Gastrocnemius medialis (tissue), 4 donors: ENCODE measurements around the gene PLA2G2A. TPM values are rescaled to one million over a fixed set of nuclear protein-coding genes. Genes with fewer than 3 reads are reported as not detected.

Source experiments
- ATAC-seq, 2 donors: fragments of 150-250 bp; one replicate each; pipeline ENCODE4 v1.9.1; 2016
- DNase-seq, 2 donors: peaks; one replicate each; pipeline ENCODE4 v3.0.0-alpha.2; 2019
- H3K27ac ChIP-seq, 4 donors: fragments of 200-600 bp; sonication (generic); 1 replicate in 1 of 4; 2 replicates in 3 of 4; pipeline ENCODE4 v1.5.1; 2016 to 2018; ENCODE audit warnings: mild to moderate bottlenecking in 2 of 4, moderate library complexity in 1 of 4
- H3K27me3 ChIP-seq, 3 donors: fragments of 200-600 bp; sonication (generic) in 2 of 3; 1 replicate in 1 of 3; 2 replicates in 2 of 3; pipeline versions ENCODE4 v1.5.1 to v1.6.0; 2016 to 2019; ENCODE audit warnings: mild to moderate bottlenecking in 1 of 3, moderate library complexity in 1 of 3
- H3K36me3 ChIP-seq, 2 donors: fragments of 200-600 bp; sonication (generic) in 1 of 2; one replicate each; pipeline ENCODE4 v1.5.1; 2017 to 2018
- H3K4me1 ChIP-seq, 2 donors: fragments of 200-600 bp; sonication (generic) in 1 of 2; one replicate each; pipeline ENCODE4 v1.5.1; 2016 to 2017; ENCODE audit warnings: mild to moderate bottlenecking in 2 of 2
- H3K4me3 ChIP-seq, 4 donors: fragments of 200-600 bp; sonication (generic) in 3 of 4; 1 replicate in 1 of 4; 2 replicates in 3 of 4; pipeline ENCODE4 v1.5.1; 2016 to 2019; ENCODE audit warnings: mild to moderate bottlenecking in 2 of 4
- H3K9me3 ChIP-seq, 3 donors: fragments of 200-600 bp; sonication (generic) in 2 of 3; 1 replicate in 1 of 3; 2 replicates in 2 of 3; pipeline ENCODE4 v1.5.1; 2016 to 2019
- POLR2A ChIP-seq, 2 donors: fragments of 450-650 bp; IDR thresholded peaks; one replicate each; pipeline ENCODE4 v1.6.1; 2017; ENCODE audit warnings: antibody characterized with exemption in 2 of 2, mild to moderate bottlenecking in 2 of 2, moderate library complexity in 2 of 2
- in situ Hi-C, 4 donors: fragments of 200-750 bp; cut with MboI; loops; one replicate each; pipeline versions ENCODE4 v1.15.0 to v1.8.0; 2017; ENCODE audit warnings: low sequenced_read_pairs in 4 of 4
- intact Hi-C: fragments of 100-400 bp; cut with DNase I; formaldehyde crosslinking; loops from one replicate; pipeline ENCODE4 v1.15.1; 2023; ENCODE audit warnings: low total_unique reads
- total RNA-seq, 4 donors: library from RNA; depleted of rRNA; stranded (reverse); fragments of >200 nt; gene quantifications; one replicate each; pipeline versions ENCODE4 v1.1.0 to v1.2.3, GENCODE V29; 2016
- TF ChIP-seq, protein P1 (sequence below), 5 experiments: fragments of 450-650 bp in 3 of 5; fragments of 200-600 bp in 2 of 5; sonication (generic) in 2 of 5; IDR thresholded peaks in 4 of 5; conservative IDR thresholded peaks in 1 of 5; 1 replicate in 4 of 5; 2 replicates in 1 of 5; pipeline ENCODE4 v1.5.1; 2016 to 2019; ENCODE audit warnings: antibody characterized with exemption in 5 of 5, mild to moderate bottlenecking in 3 of 5, moderate library complexity in 3 of 5

The PLA2G2A gene
- total RNA-seq: 10 to 100 TPM in 2 of 4 donors, 1 to 10 TPM in 2; 6.2 to 19.3 (median 13.6) TPM

GRCh38 chr1:19979494-19979977 is at the start of gene PLA2G2A:
Gene PLA2G2A (minus strand): TSS chr1:19979618. CDS start chr1:19978773, 845 bp downstream.
- intact Hi-C loops (no loop called here), in situ Hi-C loops (no loop called here)
- Histone ChIP-seq H3K27ac (no peak within 1 kb of the TSS), H3K27me3 (peaks cover 0 to 3% (median 0%) of the 10 kb centered on the region in 3 donors), H3K4me1 (no peaks in the 10 kb centered on the region), H3K36me3 (no peaks in the 10 kb centered on the region), H3K9me3 (no peaks in the 10 kb centered on the region), H3K4me3 (peak within 1 kb of the TSS in 1 of 4 donors; percentile 2)
- TF ChIP-seq, protein P1, sequence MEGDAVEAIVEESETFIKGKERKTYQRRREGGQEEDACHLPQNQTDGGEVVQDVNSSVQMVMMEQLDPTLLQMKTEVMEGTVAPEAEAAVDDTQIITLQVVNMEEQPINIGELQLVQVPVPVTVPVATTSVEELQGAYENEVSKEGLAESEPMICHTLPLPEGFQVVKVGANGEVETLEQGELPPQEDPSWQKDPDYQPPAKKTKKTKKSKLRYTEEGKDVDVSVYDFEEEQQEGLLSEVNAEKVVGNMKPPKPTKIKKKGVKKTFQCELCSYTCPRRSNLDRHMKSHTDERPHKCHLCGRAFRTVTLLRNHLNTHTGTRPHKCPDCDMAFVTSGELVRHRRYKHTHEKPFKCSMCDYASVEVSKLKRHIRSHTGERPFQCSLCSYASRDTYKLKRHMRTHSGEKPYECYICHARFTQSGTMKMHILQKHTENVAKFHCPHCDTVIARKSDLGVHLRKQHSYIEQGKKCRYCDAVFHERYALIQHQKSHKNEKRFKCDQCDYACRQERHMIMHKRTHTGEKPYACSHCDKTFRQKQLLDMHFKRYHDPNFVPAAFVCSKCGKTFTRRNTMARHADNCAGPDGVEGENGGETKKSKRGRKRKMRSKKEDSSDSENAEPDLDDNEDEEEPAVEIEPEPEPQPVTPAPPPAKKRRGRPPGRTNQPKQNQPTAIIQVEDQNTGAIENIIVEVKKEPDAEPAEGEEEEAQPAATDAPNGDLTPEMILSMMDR (IDR thresholded peaks at IDR 0.05 in 4 of 5, conservative IDR thresholded peaks at IDR 0.05 in 1 of 5): no peak
- no peak for TF ChIP-seq POLR2A (IDR thresholded peaks at IDR 0.05)
- ATAC-seq (peak; percentile 26 to 46), DNase-seq (peak in 1 of 2 donors; percentile 27)

- no peak overlapping the region for H3K4me3 ChIP-seq
- no peaks in the 10 kb centered on the region for H3K4me1 ChIP-seq
- TF ChIP-seq POLR2A (IDR thresholded peaks at IDR 0.05): no peak
- TF ChIP-seq, protein P1 (IDR thresholded peaks at IDR 0.05 in 4 of 5, conservative IDR thresholded peaks at IDR 0.05 in 1 of 5): no peak
- H3K36me3 ChIP-seq: no peaks in the 10 kb centered on the region
- no peak for DNase-seq
- no peaks in the 10 kb centered on the region for H3K9me3 ChIP-seq
- H3K27me3 ChIP-seq: peaks cover 0 to 3% (median 0%) of the 10 kb centered on the region in 3 donors
- intact Hi-C loops: no loop called here
- in situ Hi-C loops: no loop called here
- ATAC-seq: no peak
- H3K27ac ChIP-seq: no peak overlapping the region
Observed at GRCh38 chr1:20028726-20029125, 49.3 kb upstream of the PLA2G2A start.

DNA sequence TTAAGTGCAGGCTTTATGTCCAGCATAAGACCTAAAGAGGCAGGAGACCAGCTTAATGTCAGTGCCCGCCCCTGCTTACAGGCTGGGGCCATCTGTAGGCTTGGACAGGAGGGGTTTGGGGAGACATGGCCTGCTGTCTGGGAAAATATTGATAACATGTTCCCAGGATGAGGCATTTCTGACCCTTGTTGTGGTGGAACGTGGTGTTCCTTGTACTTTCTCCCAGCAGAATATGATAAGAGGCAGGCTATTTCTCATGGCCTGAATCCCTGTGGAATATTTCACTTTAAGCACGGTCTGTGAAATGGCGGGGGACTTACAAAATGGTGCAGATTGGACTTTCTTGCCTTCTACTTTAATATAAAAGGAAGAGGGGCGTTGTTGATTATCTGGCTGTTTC is 48.7 kb upstream of the PLA2G2A start:
- Histone ChIP-seq H3K27ac (no peak overlapping the region), H3K4me3 (no peak overlapping the region)
- in situ Hi-C loops: no loop called here

GRCh38 chr1:20017741-20018140 is 38.3 kb upstream of the PLA2G2A start:
- Histone ChIP-seq H3K4me3 (no peak overlapping the region), H3K27ac (no peak overlapping the region), H3K27me3 (peaks cover 0 to 9% (median 0%) of the 10 kb centered on the region in 3 donors), H3K36me3 (no peaks in the 10 kb centered on the region), H3K9me3 (peaks cover 0 to 22% (median 2%) of the 10 kb centered on the region in 3 donors), H3K4me1 (no peaks in the 10 kb centered on the region)
- no peak for ATAC-seq
- in situ Hi-C loops: no loop called here
- intact Hi-C loops: no loop called here
- TF ChIP-seq, protein P1 (IDR thresholded peaks at IDR 0.05 in 4 of 5, conservative IDR thresholded peaks at IDR 0.05 in 1 of 5): no peak
- TF ChIP-seq POLR2A (IDR thresholded peaks at IDR 0.05): no peak
- no peak for DNase-seq

More for the DNA sequence above, 48.7 kb upstream of the PLA2G2A start:
- TF ChIP-seq, protein P1 (IDR thresholded peaks at IDR 0.05 in 4 of 5, conservative IDR thresholded peaks at IDR 0.05 in 1 of 5): no peak
- no peak for TF ChIP-seq POLR2A (IDR thresholded peaks at IDR 0.05)
- peaks cover 0 to 3% (median 0%) of the 10 kb centered on the region in 3 donors for H3K27me3 ChIP-seq
- H3K36me3 ChIP-seq: no peaks in the 10 kb centered on the region
- no peaks in the 10 kb centered on the region for H3K4me1 ChIP-seq
- DNase-seq: no peak
- no peaks in the 10 kb centered on the region for H3K9me3 ChIP-seq
- intact Hi-C loops: no loop called here
- ATAC-seq: no peak

GRCh38 chr1:20014153-20014552 is 34.7 kb upstream of the PLA2G2A start:
- H3K36me3 ChIP-seq: no peaks in the 10 kb centered on the region
- no peak overlapping the region for H3K4me3 ChIP-seq
- peaks cover 0 to 9% (median 0%) of the 10 kb centered on the region in 3 donors for H3K27me3 ChIP-seq
- no peaks in the 10 kb centered on the region for H3K4me1 ChIP-seq
- intact Hi-C loops: no loop called here
- H3K27ac ChIP-seq: no peak overlapping the region
- no peak for DNase-seq
- no peak for TF ChIP-seq POLR2A (IDR thresholded peaks at IDR 0.05)
- in situ Hi-C loops: no loop called here
- peaks cover 0 to 22% (median 2%) of the 10 kb centered on the region in 3 donors for H3K9me3 ChIP-seq
- no peak for ATAC-seq
